ENCODE measurements around the gene OR2AG2.
A peak's percentile ranks its signal among the peaks of the same experiment; 100 is the strongest.

Gene OR2AG2

GRCh38 chr11:6771926-6772893 lies at the start of gene OR2AG2:
Gene OR2AG2 (minus strand): TSS chr11:6771976. CDS start chr11:6768957, 3,019 bp downstream.
- no peaks in the 10 kb centered on the region for H4K20me1 ChIP-seq (ENCODE audit: insufficient read depth, low read length)
- H3K4me3 ChIP-seq (ENCODE audit: low read length) = peak within 1 kb of the TSS; percentile 16; the same call in 1 of the 2 replicates
- no peaks in the 10 kb centered on the region for H3K79me2 ChIP-seq (ENCODE audit: low read length)
- peak within 1 kb of the TSS; percentile 50; the same call in 1 of the 2 replicates for H3K9ac ChIP-seq (ENCODE audit: low read length)
- no peaks in the 10 kb centered on the region for H3K27me3 ChIP-seq (ENCODE audit: low read depth, low read length)
- no peak for TF ChIP-seq EZH2phosphoT487 (IDR thresholded peaks at IDR 0.05; ENCODE audit: low read depth)
- no peak for TF ChIP-seq CTCF (IDR thresholded peaks at IDR 0.05; ENCODE audit: low read depth, low read length)
- peak within 1 kb of the TSS; percentile 50 for H3K4me2 ChIP-seq (ENCODE audit: low read length)
- H3K4me1 ChIP-seq (ENCODE audit: low read length) = peaks cover 19% of the 10 kb centered on the region
- H3K27ac ChIP-seq (ENCODE audit: low read length) = peak within 1 kb of the TSS; percentile 83
- no peak within 1 kb of the TSS for H2AFZ ChIP-seq (ENCODE audit: low read depth, low read length)
- no peaks in the 10 kb centered on the region for H3K36me3 ChIP-seq (replicated peaks; ENCODE audit: low read depth, low read length)
- no peaks in the 10 kb centered on the region for H3K9me3 ChIP-seq (ENCODE audit: insufficient read depth, low read length)

- H3K4me3 ChIP-seq (ENCODE audit: low read length) = no peak overlapping the region
- H3K27ac ChIP-seq (ENCODE audit: low read length) = no peak overlapping the region
- H3K4me2 ChIP-seq (ENCODE audit: low read length) = 0 out of 2 replicates have a peak overlapping the region, but pooled peaks have one; percentile 3
- no peak for TF ChIP-seq EZH2phosphoT487 (IDR thresholded peaks at IDR 0.05; ENCODE audit: low read depth)
- no peak for TF ChIP-seq CTCF (IDR thresholded peaks at IDR 0.05; ENCODE audit: low read depth, low read length)
- no peaks in the 10 kb centered on the region for H3K9me3 ChIP-seq (ENCODE audit: insufficient read depth, low read length)
- H4K20me1 ChIP-seq (ENCODE audit: insufficient read depth, low read length) = no peaks in the 10 kb centered on the region
- no peaks in the 10 kb centered on the region for H3K27me3 ChIP-seq (ENCODE audit: low read depth, low read length)
- peaks cover 12% of the 10 kb centered on the region for H3K4me1 ChIP-seq (ENCODE audit: low read length)
- peaks cover 3% of the 10 kb centered on the region for H3K36me3 ChIP-seq (replicated peaks; ENCODE audit: low read depth, low read length)
- H3K9ac ChIP-seq (ENCODE audit: low read length) = no peak overlapping the region
- H2AFZ ChIP-seq (ENCODE audit: low read depth, low read length) = no peak overlapping the region
- H3K79me2 ChIP-seq (ENCODE audit: low read length) = no peaks in the 10 kb centered on the region
Observed at GRCh38 chr11:6818967-6819366, 47.2 kb upstream of the OR2AG2 start.

- Histone ChIP-seq H3K9me3 (ENCODE audit: insufficient read depth, low read length) (no peaks in the 10 kb centered on the region), H3K79me2 (ENCODE audit: low read length) (no peaks in the 10 kb centered on the region), H2AFZ (ENCODE audit: low read depth, low read length) (no peak overlapping the region), H3K4me3 (ENCODE audit: low read length) (no peak overlapping the region), H3K4me2 (ENCODE audit: low read length) (no peak overlapping the region), H3K36me3 (replicated peaks; ENCODE audit: low read depth, low read length) (peaks cover 3% of the 10 kb centered on the region), H3K27ac (ENCODE audit: low read length) (no peak overlapping the region), H3K27me3 (ENCODE audit: low read depth, low read length) (no peaks in the 10 kb centered on the region), H3K9ac (ENCODE audit: low read length) (no peak overlapping the region), H4K20me1 (ENCODE audit: insufficient read depth, low read length) (no peaks in the 10 kb centered on the region), H3K4me1 (ENCODE audit: low read length) (peaks cover 13% of the 10 kb centered on the region)
- no peak for TF ChIP-seq EZH2phosphoT487 (IDR thresholded peaks at IDR 0.05; ENCODE audit: low read depth)
- peak; percentile 18; the same call in 1 of the 2 replicates for TF ChIP-seq CTCF (IDR thresholded peaks at IDR 0.05; ENCODE audit: low read depth, low read length)
Observed at GRCh38 chr11:6817694-6818093, 45.9 kb upstream of the OR2AG2 start.

- no peak overlapping the region for H3K4me3 ChIP-seq (ENCODE audit: low read length)
- no peak for TF ChIP-seq EZH2phosphoT487 (IDR thresholded peaks at IDR 0.05; ENCODE audit: low read depth)
- no peak for TF ChIP-seq CTCF (IDR thresholded peaks at IDR 0.05; ENCODE audit: low read depth, low read length)
- no peaks in the 10 kb centered on the region for H3K27me3 ChIP-seq (ENCODE audit: low read depth, low read length)
- H3K27ac ChIP-seq (ENCODE audit: low read length) = no peak overlapping the region
- no peaks in the 10 kb centered on the region for H3K79me2 ChIP-seq (ENCODE audit: low read length)
- no peak overlapping the region for H3K4me2 ChIP-seq (ENCODE audit: low read length)
- H3K4me1 ChIP-seq (ENCODE audit: low read length) = peaks cover 7% of the 10 kb centered on the region
- H3K36me3 ChIP-seq (replicated peaks; ENCODE audit: low read depth, low read length) = no peaks in the 10 kb centered on the region
- no peaks in the 10 kb centered on the region for H4K20me1 ChIP-seq (ENCODE audit: insufficient read depth, low read length)
- H3K9me3 ChIP-seq (ENCODE audit: insufficient read depth, low read length) = no peaks in the 10 kb centered on the region
- H2AFZ ChIP-seq (ENCODE audit: low read depth, low read length) = no peak overlapping the region
- no peak overlapping the region for H3K9ac ChIP-seq (ENCODE audit: low read length)
Observed at GRCh38 chr11:6813656-6814055, 41.9 kb upstream of the OR2AG2 start.

All from OCI-LY3 (cell line).